Measurements from ENCODE around the gene EPAS1.

- no peak for TF ChIP-seq POLR2A (IDR thresholded peaks at IDR 0.05)
- no peak for TF ChIP-seq CTCF (IDR thresholded peaks at IDR 0.05)
Observed at GRCh38 chr2:46262248-46262938, 34.8 kb upstream of the EPAS1 start.

All from thyroid gland (tissue), 4 donors.